ENCODE results near the gene CDH13.

DNA sequence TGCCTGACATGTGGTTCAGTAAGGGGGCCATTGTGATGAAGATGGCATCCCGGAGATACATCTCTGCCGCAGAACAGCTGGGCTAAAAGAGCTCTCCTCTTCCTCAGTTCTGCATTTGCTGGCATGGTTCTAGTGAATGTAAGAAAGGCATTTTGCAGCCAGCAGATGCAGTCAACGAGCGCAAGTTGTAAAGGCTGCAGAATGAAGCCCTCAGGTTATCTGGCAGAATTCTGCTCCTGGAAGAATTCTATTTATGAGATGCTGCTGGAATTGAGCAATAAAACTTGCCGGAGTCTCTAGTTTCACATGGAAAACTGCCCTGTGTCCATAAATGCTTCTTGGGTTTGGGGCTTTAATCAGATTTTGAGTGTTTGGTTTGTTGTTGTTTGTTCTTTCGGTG, 1004.2 kb downstream of the CDH13 start:
- TF ChIP-seq TEAD4 (IDR thresholded peaks at IDR 0.05; ENCODE audit: low read depth, low read length), result no peak
- TF ChIP-seq RXRA (IDR thresholded peaks at IDR 0.05; ENCODE audit: insufficient read depth, low read depth, low read length), result no peak
- TF ChIP-seq EZH2 (IDR thresholded peaks at IDR 0.05; ENCODE audit: low read depth, low read length, severe bottlenecking), result no peak
- TF ChIP-seq, protein P1, sequence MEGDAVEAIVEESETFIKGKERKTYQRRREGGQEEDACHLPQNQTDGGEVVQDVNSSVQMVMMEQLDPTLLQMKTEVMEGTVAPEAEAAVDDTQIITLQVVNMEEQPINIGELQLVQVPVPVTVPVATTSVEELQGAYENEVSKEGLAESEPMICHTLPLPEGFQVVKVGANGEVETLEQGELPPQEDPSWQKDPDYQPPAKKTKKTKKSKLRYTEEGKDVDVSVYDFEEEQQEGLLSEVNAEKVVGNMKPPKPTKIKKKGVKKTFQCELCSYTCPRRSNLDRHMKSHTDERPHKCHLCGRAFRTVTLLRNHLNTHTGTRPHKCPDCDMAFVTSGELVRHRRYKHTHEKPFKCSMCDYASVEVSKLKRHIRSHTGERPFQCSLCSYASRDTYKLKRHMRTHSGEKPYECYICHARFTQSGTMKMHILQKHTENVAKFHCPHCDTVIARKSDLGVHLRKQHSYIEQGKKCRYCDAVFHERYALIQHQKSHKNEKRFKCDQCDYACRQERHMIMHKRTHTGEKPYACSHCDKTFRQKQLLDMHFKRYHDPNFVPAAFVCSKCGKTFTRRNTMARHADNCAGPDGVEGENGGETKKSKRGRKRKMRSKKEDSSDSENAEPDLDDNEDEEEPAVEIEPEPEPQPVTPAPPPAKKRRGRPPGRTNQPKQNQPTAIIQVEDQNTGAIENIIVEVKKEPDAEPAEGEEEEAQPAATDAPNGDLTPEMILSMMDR (IDR thresholded peaks at IDR 0.05; ENCODE audit: control extremely low read depth in 1 of 3, insufficient read depth in 1 of 3, low read depth in 1 of 3, low read length in 3 of 3), result no peak
